Kidney (tissue), 14 donors: ENCODE results near the gene ING5. TPM values are rescaled to one million over a fixed set of nuclear protein-coding genes. Genes with fewer than 3 reads are reported as not detected.

Experiments
- DNase-seq, 5 donors: peaks; one replicate each; pipeline ENCODE4 v3.0.0-alpha.2; 2013 to 2020
- FAIRE-seq: peaks from 2 replicates; lab custom pipeline; 2012; peaks lifted over from hg19 to GRCh38; lab: Jason Lieb, UNC
- H3K27ac ChIP-seq, 2 donors: one replicate each; pipeline ENCODE4 v1.7.0; 2013; ENCODE audit warnings: low read depth in 2 of 2, low read length in 2 of 2, inconsistent platforms in 1 of 2
- H3K27me3 ChIP-seq: one replicate; pipeline ENCODE4 v1.7.1; 2013; ENCODE audit warnings: low read length, inconsistent platforms; ENCODE audit not compliant: control insufficient read depth, insufficient read depth
- H3K36me3 ChIP-seq, 3 donors: one replicate each; pipeline versions ENCODE4 v1.7.0 to v1.7.1; 2013; ENCODE audit warnings: low read length in 3 of 3, control low read depth in 1 of 3, inconsistent platforms in 1 of 3; ENCODE audit not compliant: insufficient read depth in 3 of 3, control insufficient read depth in 2 of 3
- H3K4me1 ChIP-seq, 3 donors: one replicate each; pipeline versions ENCODE4 v1.7.0 to v1.7.1; 2013; ENCODE audit warnings: low read length in 3 of 3, inconsistent platforms in 1 of 3, low read depth in 1 of 3; ENCODE audit not compliant: control insufficient read depth in 2 of 3, insufficient read depth in 2 of 3
- H3K4me3 ChIP-seq, 3 donors: one replicate each; pipeline versions ENCODE4 v1.7.0 to v1.8.1; 2013; ENCODE audit warnings: low read length in 3 of 3, control low read depth in 1 of 3, inconsistent platforms in 1 of 3
- H3K9ac ChIP-seq, 3 donors: one replicate each; pipeline versions ENCODE4 v1.7.0 to v1.7.1; 2013; ENCODE audit warnings: low read length in 3 of 3, control low read depth in 1 of 3, inconsistent platforms in 1 of 3
- H3K9me3 ChIP-seq, 3 donors: one replicate each; pipeline versions ENCODE4 v1.7.0 to v1.7.1; 2013; ENCODE audit warnings: low read length in 3 of 3, control low read depth in 1 of 3, inconsistent platforms in 1 of 3; ENCODE audit not compliant: control insufficient read depth in 2 of 3, insufficient read depth in 1 of 3
- intact Hi-C: fragments of 100-400 bp; cut with DNase I; formaldehyde crosslinking; loops from one replicate; pipeline ENCODE4 v1.11.1; 2022
- polyA plus RNA-seq: library from polyadenylated mRNA; stranded (reverse); fragments of 350-450 nt; fragmentation: Illumina TruSeq; extraction: RNeasy Lipid Tissue Mini Kit (QIAGEN cat#74804); gene quantifications from one replicate; pipeline ENCODE4 v1.2.3, GENCODE V29; 2014; ENCODE audit warnings: low read depth, low replicate concordance; ENCODE audit not compliant: insufficient read depth
- total RNA-seq: library from RNA; stranded (reverse); fragmentation: NEBNext Ultra II Directional; extraction: Animal tissue kit (Norgen Biotek cat#: 25700); gene quantifications from one replicate; pipeline ENCODE4 v1.2.1, GENCODE V29; 2021
- TF ChIP-seq, protein P1 (sequence below): IDR thresholded peaks from 3 replicates; pipeline ENCODE4 v1.5.1; 2012; ENCODE audit warnings: mild to moderate bottlenecking, moderate library complexity, borderline replicate concordance; ENCODE audit not compliant: insufficient read depth; ENCODE audit errors: extremely low read depth
- donor health status: control.
- donor health status: control.
- donor health status: control.
- donor health status: control.
- donor health status: control.
- donor health status: DM: yes; HTN: yes; CAD: no.
- donor health status: Normal renal cell carcinoma (clear cell type).

ING5 gene
- total and polyA plus RNA-seq, 2 donors from 2014 or later = 27.3 to 37.7 TPM

DNA sequence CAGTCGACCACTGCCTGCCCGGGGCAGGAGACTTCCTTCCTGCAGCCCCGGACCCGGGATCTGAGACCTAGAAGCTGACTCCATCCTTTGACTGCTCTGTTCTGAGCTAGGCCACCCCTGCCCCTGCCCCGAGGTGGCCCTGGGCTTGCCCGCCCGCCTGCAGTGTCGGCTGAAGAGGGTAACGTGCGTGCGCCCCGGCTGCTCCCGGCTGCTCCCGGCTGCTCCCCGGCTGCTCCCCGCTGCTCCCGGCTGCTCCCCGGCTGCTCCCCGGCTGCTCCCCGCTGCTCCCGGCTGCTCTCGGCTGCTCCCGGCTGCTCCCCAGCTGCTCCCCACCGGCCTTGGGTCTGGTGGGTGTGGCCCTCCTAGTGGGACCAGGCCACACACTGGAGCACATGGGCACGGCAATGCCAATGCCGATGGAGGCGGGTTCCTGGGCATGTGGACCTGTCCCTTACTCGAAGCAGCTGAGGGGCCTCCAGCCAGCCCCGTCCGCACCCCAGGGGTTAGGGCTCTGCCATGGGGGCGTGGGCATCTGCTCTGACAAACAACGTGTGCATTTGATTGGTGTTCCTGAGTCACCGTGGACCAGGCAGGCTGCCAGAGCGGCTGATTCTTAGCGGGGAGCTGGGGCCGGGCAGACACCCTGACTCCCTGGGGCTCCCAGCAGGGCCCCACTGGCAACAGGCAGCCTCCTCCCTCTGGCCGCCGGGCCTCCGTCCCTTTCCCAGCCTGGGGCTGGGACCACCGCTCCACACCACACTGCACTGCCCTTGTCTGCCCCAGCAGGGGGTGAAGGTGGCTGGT is 72.8 kb downstream of the ING5 start:
- peaks cover 0 to 13% (median 10%) of the 10 kb centered on the region in 3 donors for H3K4me1 ChIP-seq
- H3K27me3 ChIP-seq = no peaks in the 10 kb centered on the region
- H3K27ac ChIP-seq = no peak overlapping the region
- H3K9ac ChIP-seq = no peak overlapping the region
- TF ChIP-seq, protein P1, sequence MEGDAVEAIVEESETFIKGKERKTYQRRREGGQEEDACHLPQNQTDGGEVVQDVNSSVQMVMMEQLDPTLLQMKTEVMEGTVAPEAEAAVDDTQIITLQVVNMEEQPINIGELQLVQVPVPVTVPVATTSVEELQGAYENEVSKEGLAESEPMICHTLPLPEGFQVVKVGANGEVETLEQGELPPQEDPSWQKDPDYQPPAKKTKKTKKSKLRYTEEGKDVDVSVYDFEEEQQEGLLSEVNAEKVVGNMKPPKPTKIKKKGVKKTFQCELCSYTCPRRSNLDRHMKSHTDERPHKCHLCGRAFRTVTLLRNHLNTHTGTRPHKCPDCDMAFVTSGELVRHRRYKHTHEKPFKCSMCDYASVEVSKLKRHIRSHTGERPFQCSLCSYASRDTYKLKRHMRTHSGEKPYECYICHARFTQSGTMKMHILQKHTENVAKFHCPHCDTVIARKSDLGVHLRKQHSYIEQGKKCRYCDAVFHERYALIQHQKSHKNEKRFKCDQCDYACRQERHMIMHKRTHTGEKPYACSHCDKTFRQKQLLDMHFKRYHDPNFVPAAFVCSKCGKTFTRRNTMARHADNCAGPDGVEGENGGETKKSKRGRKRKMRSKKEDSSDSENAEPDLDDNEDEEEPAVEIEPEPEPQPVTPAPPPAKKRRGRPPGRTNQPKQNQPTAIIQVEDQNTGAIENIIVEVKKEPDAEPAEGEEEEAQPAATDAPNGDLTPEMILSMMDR = no peak
- FAIRE-seq (no peak), DNase-seq (no peak)
- no peak overlapping the region for H3K4me3 ChIP-seq
- H3K9me3 ChIP-seq = no peaks in the 10 kb centered on the region
- intact Hi-C loops = no loop called here
- no peaks in the 10 kb centered on the region for H3K36me3 ChIP-seq

DNA sequence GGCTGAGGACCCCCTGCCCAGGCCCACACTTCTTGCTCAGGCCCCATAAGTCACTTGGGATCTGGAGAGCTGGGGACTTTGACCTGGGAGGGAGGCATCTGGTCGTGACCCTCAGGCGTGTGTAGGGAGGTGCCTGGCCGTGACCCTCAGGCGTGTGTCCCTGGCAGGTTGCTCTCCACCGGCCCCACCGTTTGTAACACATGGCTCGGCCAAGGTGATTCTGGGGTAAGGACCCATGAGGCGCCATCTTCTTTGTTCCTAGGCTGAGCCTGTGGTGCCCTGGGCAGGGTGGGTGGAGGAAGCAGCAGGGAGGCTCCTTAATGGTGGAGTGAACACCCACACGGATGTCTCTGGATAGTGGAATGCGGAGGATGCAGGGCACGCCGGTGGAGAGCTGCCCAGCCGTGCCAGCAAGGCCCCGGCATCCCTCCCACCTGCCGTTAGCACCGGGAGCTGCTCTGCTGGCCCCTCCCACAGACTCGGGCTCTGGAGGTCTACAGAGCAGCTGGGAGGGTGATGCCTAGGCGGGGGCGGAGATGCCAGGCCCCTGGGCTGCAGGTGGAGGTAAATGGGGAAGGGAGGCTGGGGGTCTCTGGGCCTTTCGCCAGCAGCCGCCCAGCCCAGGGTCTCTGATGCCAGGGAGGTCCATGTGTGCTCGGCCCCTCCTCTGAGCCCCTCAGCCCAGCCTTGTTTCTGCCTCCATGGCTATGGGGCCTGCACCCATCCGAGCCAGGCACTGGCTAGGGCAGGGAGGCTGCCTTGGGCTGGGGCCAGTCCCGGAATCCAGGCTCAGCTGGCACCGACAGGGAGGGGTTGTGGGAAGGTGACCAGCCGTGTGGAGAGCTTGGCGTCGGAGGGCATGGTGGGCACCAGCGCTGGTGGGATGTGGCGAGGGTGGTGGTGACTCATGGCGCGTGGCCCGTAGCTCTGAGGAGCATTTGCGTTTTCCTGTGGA is 73.7 kb downstream of the ING5 start:
- H3K27me3 ChIP-seq = no peaks in the 10 kb centered on the region
- FAIRE-seq (no peak), DNase-seq (peak in 4 of 5 donors; percentile 53 to 76 (median 64))
- no peak overlapping the region for H3K4me3 ChIP-seq
- no peaks in the 10 kb centered on the region for H3K36me3 ChIP-seq
- TF ChIP-seq, protein P1 = no peak
- H3K4me1 ChIP-seq = peaks cover 0 to 9% (median 6%) of the 10 kb centered on the region in 3 donors
- no peak overlapping the region for H3K27ac ChIP-seq
- H3K9ac ChIP-seq = no peak overlapping the region
- intact Hi-C loops = no loop called here
- no peaks in the 10 kb centered on the region for H3K9me3 ChIP-seq

DNA sequence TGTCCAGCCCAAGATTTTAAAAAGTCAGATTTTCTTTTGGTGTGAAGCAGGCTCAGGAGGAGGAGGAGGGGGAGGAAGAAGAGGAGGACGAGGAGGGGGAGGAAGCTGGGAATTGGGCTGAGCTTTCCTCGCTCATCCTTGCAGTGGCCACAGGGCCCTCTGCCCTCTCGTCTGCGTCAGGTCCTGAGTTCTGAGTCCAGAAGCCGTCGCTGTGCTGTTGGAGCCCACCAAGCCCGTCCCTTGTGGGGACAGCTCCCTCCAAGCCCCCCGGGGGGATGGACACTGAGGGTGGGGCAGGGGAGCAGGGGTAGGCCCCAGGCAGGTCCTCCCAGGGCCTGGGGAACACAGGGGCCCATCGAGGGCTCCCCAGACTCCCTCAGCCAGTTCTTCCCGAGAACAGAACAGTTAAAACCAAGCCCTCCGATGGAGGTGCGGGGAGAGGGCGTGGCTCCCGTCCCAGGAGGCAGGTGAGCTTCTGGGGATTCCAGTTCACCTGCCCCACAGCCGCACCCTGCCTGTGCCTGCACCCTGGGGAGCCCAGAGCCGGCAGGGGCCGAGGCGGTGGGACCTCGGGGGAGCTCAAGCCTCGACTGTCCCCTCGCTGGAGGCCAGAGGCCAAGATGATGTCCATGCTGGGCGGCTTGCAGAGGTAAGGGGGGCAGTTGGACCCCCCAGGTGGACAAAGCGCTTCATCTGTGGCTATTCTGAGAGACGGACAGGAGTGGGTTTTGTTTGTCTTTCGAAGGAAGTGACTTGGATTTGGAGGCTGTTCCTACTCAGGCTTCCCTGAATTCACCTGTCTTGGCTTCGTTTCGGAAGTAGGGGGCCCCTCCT is 74.7 kb downstream of the ING5 start, which contains the start of gene GAL3ST2:
Gene GAL3ST2, plus strand, starts transcription at position 487 of the 834 bp plus-strand sequence. Its CDS starts 134 bp downstream, at position 621.
- intact Hi-C loops = no loop called here
- TF ChIP-seq, protein P1 = no peak
- Histone ChIP-seq H3K27ac (no peak within 1 kb of the TSS), H3K9ac (no peak within 1 kb of the TSS), H3K36me3 (no peaks in the 10 kb centered on the region), H3K4me1 (no peaks in the 10 kb centered on the region), H3K27me3 (no peaks in the 10 kb centered on the region), H3K9me3 (peaks cover 0 to 3% (median 0%) of the 10 kb centered on the region in 3 donors), H3K4me3 (no peak within 1 kb of the TSS)
- FAIRE-seq (no peak), DNase-seq (no peak)
